ENCODE data around the gene E2F6. TPM values are rescaled to one million over a fixed set of nuclear protein-coding genes. Genes with fewer than 3 reads are reported as not detected.

E2F6 gene
- total and polyA plus RNA-seq, 8 donors = 8.7 to 21.7 (median 18.1) TPM

GRCh38 chr2:11417946-11418585 lies 47.9 kb downstream of the E2F6 start:
- peak in 1 of 2 donors; percentile 29 for TF ChIP-seq CTCF (IDR thresholded peaks at IDR 0.05)
- no peaks in the 10 kb centered on the region for H3K27me3 ChIP-seq
- no peaks in the 10 kb centered on the region for H3K4me1 ChIP-seq
- H3K4me3 ChIP-seq = no peak overlapping the region
- DNase-seq (no peak), ATAC-seq (peak; percentile 64)
- intact Hi-C loops (cut with DNase I) = loop anchor here in 1 of 2 donors (10.0 kb wide), 1 partner anchor 283 kb away; a partner anchor contains a TSS
- H3K27ac ChIP-seq = no peak overlapping the region
- no peaks in the 10 kb centered on the region for H3K36me3 ChIP-seq
- H3K9me3 ChIP-seq = peaks cover 0 to 4% of the 10 kb centered on the region in 2 donors

GRCh38 chr2:11416931-11417330 lies 49.0 kb downstream of the E2F6 start:
- intact Hi-C loops (cut with DNase I) = loop anchor here in 1 of 2 donors (10.0 kb wide), 1 partner anchor 282 kb away; a partner anchor contains a TSS

GRCh38 chr2:11416186-11416585 lies 49.8 kb downstream of the E2F6 start:
- ATAC-seq (no peak), DNase-seq (no peak)
- no peak for TF ChIP-seq CTCF (IDR thresholded peaks at IDR 0.05)
- H3K4me1 ChIP-seq = peaks cover 0 to 11% of the 10 kb centered on the region in 2 donors
- no peaks in the 10 kb centered on the region for H3K36me3 ChIP-seq
- intact Hi-C loops (cut with DNase I) = loop anchor here in 1 of 2 donors (10.0 kb wide), 1 partner anchor 281 kb away; a partner anchor contains a TSS
- H3K27me3 ChIP-seq = no peaks in the 10 kb centered on the region
- no peak overlapping the region for H3K27ac ChIP-seq
- peaks cover 0 to 4% of the 10 kb centered on the region in 2 donors for H3K9me3 ChIP-seq
- H3K4me3 ChIP-seq = no peak overlapping the region

More at GRCh38 chr2:11416931-11417330, 49.0 kb downstream of the E2F6 start:
- ATAC-seq (no peak), DNase-seq (no peak)
- Histone ChIP-seq H3K36me3 (no peaks in the 10 kb centered on the region), H3K27ac (no peak overlapping the region), H3K4me1 (peaks cover 0 to 4% of the 10 kb centered on the region in 2 donors), H3K4me3 (no peak overlapping the region), H3K9me3 (peaks cover 0 to 4% of the 10 kb centered on the region in 2 donors), H3K27me3 (no peaks in the 10 kb centered on the region)
- TF ChIP-seq CTCF (IDR thresholded peaks at IDR 0.05) = no peak

- Histone ChIP-seq H3K36me3 (no peaks in the 10 kb centered on the region), H3K4me1 (peaks cover 0 to 11% of the 10 kb centered on the region in 2 donors), H3K4me3 (no peak overlapping the region), H3K9me3 (peaks cover 0 to 4% of the 10 kb centered on the region in 2 donors), H3K27me3 (no peaks in the 10 kb centered on the region), H3K27ac (no peak overlapping the region)
- TF ChIP-seq CTCF (IDR thresholded peaks at IDR 0.05) = no peak
- intact Hi-C loops (cut with DNase I) = loop anchor here in 1 of 2 donors (10.0 kb wide), 1 partner anchor 280 kb away; a partner anchor contains a TSS
- no peak for ATAC-seq
- no peak for DNase-seq
Observed at GRCh38 chr2:11414372-11415124, 51.4 kb downstream of the E2F6 start.

- Histone ChIP-seq H3K27ac (no peak overlapping the region), H3K9me3 (no peaks in the 10 kb centered on the region), H3K4me1 (peaks cover 0 to 11% of the 10 kb centered on the region in 2 donors), H3K27me3 (no peaks in the 10 kb centered on the region), H3K4me3 (no peak overlapping the region), H3K36me3 (no peaks in the 10 kb centered on the region)
- no peak for TF ChIP-seq CTCF (IDR thresholded peaks at IDR 0.05)
- ATAC-seq (no peak), DNase-seq (no peak)
- intact Hi-C loops (cut with DNase I) = loop anchor here in 1 of 2 donors (10.0 kb wide), 1 partner anchor 278 kb away; a partner anchor contains a TSS
Observed at GRCh38 chr2:11412449-11412810, 53.5 kb downstream of the E2F6 start.

Measured in left lung (tissue), 10 donors.